IPS-NIHi11 (cell line): ENCODE data around the gene STPG4.
A peak's percentile ranks its signal among the peaks of the same experiment; 100 is the strongest.

Source experiments
- DNase-seq: peaks from one replicate; pipeline ENCODE4 v3.0.0; 2012; ENCODE audit warnings: mixed read lengths, low spot score

Gene STPG4

DNA sequence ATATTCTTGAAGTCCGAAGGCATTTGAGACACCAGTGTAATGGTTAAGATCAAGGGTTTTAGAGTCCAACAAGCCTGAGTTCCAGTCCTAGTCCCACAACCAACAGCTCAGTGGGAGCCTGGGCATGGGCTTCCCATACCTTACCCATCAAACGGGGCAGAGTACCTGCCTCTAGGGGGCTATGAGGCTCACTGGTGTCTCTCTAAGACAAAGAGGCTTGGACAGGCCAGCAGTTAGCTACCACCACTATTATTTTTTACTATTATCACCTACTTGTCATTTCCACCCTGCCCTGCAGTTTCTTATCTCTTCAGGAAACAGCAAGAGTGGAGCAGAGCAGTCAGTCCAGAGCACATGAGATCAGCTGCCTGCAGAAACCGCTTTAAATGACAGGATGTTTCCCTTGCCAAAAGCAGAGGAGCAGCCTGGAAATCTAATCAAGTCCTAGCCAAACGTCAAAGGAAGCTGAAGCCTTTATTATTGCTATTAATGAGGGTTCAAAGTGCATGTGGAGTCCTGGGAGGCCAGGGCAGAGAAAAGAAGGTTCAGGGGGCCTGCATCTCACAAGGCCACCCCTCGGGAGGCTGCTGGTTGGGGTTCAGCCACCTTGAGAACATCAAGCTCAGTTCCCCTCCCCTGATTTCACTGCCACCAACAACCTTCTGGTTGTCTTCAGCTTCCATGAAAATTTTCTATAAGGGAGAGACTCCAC is 66.6 kb downstream of the STPG4 start:
- peak; percentile 54 for DNase-seq

DNA sequence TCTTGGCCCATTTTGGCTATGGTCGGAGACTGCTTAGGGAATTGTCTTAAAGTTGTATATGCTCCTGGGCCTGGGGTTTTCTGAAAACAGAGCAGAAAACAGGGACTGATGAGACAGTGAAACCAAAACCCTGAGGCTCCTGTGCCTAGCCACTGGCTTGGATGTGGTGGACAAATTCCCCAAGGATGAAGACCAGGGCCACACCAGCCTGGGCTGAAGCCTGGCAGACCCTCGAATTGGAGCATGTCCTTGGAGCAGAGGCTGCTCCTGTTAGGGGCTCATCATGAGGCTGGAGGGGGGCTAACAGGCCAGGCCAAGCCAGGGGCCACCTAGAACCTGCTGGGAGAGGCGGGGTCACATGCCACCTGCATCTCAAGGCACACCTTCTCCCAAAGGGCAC is 68.1 kb downstream of the STPG4 start:
- DNase-seq, result no peak

DNA sequence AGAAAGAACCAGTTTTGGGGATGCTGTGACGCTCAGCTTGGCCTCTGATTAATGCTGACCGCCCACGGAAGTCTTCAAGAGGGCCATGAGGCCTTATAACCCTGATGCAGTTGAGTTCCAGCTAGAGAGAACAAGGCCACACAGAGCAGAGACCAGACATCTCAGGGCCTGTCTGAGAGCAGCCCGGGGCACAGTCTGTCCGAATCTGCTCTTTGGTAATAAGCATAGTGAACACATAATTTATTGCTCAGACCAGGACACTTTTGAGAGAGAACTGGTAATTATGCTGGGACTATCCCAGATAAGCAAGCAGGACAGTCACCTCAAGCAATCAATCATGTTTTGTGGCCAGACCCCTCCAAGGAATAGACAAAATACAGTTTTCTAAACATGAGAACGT is 68.5 kb downstream of the STPG4 start:
- DNase-seq, result no peak

DNA sequence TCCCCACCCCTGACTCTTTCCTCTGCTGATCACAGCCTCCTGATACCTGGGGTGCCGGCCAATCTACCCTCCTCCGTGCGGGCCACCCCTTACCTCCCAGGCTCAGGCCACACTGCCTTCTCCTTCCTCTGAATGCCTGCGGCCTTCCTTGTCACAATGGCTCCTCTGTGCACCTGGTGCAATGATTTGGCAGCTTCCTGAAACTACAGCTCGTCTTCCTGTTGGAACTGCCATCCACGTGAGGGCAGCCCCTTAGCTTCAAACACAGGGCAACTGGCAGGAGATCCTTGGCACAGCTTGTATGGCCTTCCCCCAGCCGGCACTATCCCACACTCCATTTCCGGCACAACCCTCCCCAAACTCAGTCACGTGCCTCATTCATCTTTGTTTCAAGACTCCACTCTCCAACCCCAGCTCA is 69.0 kb downstream of the STPG4 start:
- no peak for DNase-seq

DNA sequence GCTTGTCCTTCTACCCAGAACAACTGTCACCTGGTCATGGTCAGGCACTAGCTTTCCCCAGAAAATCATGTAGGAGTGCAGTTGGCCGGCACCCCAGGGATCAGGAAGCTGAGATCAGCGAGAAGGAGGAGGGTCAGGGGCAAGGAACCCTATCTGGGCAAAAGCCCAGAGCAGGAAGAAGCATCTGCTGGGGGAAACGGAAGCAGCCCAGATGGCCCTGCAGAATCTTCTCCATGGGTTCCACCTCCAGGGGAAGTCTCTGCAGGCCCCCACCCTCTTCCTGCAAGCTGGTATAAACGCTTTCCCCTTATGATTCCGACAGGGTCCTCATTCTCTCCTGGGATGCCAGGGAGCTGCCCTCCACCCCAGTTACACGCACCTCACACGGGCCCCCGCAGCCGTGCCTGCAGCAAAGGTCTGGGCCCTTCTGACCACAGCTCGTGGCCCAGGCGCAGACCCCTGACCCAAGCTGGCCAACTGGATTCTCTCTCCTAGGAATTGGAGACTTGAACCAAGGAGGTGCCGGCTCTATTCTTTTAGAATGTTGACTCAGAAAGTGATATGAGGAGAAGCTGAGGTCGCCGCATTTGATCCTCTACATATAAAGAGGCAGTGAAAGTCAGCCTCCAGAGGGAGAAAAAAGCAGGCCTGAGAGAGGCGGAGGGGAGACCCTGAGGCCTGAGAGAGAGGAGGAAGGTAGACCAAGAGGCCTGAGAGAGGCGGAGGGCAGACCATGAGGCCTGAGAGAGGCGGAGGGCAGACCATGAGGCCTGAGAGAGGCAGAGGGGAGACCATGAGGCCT is 71.0 kb downstream of the STPG4 start:
- DNase-seq, result no peak

DNA sequence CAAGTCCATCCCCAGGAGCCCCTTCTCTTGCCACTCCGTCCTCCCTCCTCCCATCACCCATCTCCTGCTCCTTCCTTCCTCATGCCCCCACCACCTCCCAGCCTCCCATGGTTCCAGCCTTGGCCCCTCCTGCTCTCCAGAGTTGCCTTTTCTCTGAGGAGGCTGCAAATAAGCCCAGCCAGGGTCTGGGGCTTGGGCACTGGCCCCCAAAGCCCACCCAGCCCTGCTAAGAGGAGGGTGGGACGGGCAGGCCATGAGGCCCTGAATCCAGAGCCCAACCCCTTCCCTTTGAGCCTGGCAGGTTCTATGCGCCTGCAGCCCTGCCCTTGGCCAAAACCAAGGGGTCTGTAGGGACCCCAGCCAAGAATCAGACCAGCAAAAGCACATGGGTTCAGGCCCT is 71.6 kb downstream of the STPG4 start:
- no peak for DNase-seq

DNA sequence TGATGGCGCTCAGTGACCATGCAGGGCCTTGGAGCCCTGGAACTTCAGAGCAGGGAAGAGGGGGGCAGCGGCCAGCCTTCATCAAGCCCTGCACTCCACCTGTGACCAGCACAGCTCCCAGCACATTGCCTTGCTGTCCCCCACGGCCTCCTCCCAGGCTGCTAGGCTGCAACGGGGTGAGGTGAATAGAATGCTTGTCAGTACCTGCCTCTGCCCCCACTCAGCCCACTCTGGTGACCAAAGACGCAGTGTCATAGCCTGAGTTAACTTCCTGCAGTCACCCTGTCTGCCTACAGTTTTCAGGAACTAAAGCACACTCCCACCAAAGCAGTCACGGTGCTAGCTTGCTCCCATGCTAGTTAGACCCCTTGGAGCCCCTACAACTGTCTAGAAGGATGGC is 72.1 kb downstream of the STPG4 start:
- DNase-seq, result no peak

DNA sequence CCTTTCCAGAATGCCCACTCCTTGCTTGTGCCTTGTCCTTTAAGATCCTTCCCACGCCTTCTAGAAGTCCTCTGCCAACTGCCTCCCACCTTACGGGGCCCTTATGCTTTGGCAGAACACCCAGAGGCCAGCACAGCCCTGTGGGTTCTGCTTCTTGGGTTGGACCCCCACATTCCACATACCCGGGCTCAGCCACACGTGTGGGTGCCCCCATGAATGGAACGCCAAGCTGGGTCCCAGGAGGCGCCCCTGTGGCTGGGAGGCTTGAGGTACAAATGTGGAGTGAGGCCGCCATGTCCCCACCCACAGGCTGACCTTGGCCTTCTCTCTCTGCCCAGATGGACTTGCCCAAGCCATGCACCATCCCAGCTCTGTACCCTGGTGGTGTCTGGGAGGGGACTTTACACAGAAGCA is 74.2 kb downstream of the STPG4 start:
- DNase-seq, result no peak

DNA sequence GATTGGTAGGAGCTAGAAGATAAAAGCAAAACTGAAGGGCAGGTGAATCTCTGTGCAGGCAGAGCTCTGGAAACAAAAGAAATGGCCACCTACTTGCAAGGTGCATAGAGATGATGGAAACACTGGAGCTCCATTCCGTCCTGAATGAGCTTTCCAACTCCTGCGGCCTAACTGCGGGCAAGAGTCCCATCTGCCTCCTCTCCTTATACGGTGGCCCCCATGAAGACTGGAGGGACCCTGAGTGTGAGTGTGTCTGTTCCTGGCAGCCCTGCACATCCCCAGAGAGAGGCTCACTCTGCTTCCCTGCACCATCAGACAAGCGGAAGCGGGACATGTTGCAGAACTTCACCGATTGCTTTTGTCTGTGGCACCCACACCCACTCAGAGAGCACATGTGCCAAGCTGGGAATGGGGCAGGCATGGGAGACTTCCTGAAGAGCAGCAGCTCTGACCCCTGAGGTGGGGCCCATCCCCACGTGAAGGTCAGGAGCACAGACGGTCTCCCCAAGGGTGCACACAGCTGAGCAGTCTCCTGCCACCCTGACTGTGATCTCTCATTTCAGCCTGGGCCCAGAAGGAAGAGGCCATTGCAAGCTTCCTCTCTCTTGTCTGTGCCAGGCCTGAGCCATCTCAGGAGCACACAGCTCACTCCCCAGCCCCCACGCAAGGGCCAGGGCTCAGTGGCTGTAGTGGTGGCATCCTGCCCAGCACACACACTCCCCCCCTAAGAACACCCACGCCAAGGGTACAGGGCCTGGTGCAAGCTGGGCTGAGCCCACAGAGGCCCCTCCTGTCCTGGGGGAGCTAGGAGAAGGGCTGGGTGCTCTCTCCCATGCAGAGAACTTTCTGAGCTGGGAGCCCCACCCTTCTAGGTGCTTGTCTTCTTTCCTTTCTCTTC is 75.3 kb downstream of the STPG4 start:
- DNase-seq, result no peak

DNA sequence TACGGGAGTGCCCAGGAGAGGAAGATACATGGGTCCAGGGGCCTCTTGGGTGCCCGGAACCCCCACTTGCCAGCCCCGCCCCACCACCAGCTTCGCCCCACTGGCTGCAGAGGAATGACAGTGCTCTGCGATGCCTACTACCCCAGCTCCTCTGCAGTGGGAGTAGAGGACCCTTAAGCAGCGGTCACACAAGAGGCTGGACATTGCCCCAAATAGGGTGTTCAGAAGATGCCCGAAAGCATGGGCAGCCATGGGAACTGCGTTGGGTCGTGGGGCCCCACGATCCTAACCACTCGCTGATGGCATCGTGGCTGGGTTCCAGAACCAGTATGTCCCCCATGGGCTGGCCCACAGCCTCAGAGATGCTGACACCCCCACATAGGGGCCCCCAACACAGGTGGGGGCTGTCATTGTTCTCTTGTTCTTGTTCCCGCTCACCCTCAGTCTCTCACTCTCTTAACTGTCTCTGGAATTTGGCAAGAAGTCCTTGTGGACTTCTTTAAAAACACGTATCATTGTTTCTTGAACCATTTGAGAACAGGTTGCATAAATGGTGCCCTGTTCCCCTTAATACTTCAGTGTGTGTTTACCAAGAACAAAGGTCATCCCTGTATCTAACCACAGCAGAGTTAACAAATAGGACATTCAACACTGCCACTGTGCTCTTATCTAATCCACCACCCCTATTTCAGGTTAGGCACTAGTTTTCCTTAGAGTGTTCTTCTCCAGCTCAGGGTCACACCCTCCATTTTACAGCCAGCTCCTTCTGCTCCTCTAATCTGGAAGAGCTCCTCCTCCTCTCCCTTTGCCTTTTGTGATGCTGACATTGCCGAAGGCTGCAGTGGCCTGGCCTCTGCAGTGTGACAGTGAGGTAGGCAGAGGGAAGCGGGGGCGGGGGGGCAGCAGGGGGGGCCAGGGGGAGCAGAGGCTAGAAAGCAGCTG is 76.3 kb downstream of the STPG4 start:
- peak; percentile 70 for DNase-seq

DNA sequence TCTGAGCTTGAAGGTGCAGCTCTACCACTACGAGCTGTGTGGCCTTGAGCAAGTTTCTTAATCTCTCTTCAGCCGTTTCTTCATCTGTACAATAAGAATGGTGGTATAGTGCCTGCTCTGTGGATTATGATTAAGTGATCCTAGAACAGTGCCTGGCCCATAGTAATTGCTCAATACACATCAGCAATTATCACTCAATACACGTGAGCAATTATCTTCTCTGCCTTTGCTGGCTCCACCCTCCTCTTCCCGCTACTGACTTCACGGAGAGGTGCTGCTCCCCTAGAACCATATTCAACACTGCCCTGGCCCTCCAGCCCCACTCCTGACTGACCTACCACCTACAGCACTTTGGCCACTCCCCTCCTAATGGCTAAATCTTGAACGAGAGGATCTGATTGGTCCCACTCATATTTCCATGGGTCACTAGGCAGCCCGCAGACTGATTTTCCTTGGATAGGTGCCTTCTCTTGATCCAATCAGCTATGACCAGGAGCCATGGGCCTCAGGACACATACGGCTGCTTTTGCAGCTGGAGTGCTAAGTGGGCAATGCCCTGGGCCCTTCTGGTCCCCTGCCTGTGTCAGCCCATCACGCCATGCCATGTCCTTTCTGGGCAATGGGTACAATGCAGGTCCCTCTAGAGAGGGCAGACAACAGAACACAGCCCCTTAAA is 77.5 kb downstream of the STPG4 start:
- no peak for DNase-seq

DNA sequence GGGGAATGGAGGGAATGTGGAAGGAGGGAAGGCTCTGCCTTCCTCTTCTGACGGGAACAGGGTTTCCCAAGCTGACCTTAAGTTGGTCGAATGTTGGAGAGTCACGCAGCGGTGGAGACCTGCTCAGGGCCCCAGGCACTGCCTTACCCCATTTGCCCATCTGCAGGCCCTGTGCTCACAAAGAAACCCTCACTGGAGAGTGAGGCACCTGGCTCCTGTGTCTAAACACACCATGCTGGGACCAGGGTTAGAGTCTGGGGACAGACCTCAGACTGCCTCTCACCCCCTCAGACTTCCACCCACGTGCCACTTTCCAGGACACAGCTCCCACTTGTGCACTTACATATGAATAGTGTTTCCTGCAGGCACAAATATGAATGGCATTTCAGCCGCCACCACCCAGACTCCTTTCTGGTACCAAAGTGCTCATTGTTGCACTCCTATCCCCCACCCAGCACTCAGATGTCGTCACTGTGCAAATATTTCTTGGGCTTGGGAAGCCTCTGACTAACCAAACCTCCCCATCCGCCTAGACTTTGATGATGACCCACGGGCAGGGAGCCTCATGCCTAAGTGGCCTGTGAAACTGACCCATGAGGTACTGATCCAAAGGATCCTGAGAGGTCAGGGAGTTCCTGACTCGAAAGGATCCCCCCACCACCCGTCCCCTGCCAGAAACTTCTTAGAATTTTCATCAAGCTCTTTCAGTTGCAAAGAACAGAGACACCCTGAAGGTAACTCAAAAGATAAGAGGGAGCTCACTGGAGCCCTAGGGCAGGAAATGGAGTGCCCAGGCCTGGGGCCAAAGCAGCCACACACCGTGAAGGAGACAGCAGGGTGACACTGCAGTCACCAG is 78.3 kb downstream of the STPG4 start:
- peak; percentile 74 for DNase-seq

DNA sequence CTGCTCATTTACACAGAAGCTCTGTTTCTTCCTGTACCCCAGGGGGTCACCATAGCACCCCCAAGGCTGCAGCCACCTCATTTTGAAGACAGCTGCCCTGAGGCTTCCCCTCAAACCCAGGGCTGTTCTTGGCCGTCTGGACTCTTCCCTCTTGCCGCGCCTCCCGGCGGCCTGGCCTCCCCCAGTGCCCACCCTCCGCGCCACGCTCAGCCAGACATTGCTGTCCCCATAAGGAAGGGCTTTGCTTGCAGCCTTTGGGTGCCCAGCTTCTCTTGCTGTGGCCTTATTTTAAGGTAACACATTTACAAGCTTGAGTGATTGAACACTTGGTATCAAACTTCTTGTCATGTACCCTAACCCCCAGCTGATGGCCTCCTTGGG is 79.0 kb downstream of the STPG4 start:
- DNase-seq, result no peak

DNA sequence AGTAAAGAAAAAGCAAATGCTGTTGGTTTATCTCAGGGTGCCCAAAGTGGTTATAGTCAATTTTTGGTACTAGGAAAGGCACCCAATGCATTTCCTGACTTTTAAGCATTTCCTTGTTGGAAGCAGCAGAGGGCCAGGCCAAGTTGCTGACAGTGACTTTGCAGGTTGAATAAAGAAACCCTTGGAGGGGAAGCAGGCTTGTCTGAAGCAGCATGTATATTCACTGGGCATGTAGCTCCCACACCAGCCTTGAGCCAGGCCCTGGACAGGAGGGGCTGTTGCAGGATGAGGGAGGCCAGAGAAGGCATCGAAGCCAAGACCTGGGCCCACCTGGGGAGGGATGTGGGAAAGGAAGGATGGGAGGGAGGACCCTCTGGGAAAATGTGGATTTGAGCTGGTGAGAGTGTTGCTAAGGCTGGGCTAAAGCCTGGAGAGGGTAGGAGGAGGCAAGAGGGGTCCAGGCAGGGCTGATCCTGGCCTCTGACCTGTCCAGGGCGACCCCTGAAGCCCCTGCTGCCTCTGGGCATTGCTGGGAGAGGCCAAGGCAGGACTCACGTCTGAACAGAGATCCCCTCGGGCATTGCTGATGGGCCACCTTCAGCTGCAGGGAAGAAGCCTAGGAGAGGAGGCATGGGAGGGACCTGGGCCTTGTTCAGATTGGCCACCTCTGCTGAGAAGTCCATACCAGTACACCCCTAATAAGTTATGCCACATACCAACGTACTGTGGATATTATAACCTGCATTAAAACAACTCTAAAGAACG is 79.6 kb downstream of the STPG4 start:
- DNase-seq, result no peak

DNA sequence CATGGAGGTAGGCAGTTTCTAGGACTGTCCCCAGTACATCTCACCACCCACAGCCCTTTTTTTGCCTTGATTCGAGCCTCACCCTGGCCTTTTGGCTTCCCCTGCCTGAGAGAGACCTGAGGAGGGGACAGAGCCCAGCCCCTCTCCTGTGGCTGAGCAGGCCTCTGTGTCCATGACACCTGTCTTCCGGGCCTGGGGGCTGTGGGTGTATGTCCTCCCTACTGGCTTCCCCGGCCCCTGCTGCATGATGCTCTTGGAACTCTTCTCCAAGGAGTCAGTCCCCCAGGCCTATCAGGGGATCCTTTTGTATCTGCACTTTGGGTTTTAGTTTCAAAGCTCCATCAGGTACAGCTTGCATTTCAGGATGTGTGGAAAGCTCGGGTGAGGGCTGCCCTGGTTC is 80.4 kb downstream of the STPG4 start:
- DNase-seq, result no peak

DNA sequence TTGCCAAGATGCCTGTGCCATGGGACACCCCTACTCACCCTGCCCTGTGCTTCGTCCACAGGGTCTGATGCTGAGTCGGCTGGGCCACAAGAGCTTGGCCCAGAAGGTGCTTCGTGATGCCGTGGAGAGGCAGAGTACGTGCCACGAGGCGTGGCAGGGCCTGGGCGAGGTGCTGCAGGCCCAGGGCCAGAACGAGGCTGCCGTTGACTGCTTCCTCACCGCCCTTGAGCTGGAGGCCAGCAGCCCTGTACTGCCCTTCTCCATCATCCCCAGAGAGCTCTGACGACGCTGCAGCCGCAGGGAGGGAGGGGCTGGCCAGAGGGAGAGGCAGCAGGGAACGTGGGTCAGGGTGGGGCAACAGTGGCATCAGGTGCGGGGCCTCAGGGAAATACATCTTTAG is 81.5 kb downstream of the STPG4 start:
- DNase-seq, result no peak

DNA sequence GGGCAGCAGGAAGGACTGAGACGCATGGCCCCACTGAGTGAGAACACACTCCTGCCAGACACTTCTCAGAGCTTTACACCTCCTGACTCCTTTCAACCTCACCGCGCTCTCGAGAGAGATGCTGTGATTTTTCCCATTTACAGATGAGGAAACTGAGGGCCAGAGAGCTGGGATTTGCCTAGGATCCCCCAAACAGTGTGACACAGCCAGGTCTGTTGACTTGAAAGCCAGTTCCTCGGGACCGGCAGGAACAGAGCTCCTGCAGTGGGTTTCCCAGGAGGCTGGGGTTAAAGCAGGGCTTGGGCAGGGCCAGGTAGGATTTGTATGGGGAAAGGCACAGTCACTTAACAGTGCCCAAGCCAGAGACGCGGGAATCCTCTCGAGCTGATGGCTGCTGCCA is 81.9 kb downstream of the STPG4 start:
- no peak for DNase-seq

DNA sequence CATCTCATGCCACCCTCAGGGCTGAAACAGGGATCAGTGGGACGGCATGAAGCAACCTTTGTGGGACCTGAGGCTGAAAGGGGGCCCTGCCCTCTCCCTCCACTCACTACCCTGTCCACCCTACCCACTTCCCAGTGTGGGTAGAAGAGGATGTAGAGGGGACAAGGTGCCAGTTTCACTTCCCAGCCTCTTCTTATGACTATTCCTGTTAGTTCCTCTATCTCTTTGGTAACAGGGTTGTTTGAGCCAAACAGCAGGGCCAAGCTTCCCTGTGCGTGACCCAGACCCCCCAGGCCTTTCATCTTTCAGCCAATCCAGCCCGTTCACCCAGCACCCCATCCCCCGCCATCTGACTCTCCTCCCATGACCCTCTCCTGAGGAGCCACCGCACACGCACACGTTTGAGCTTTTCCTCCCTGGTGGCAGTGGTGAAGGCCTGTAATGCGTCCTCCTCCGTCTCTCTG is 82.3 kb downstream of the STPG4 start:
- DNase-seq, result no peak

DNA sequence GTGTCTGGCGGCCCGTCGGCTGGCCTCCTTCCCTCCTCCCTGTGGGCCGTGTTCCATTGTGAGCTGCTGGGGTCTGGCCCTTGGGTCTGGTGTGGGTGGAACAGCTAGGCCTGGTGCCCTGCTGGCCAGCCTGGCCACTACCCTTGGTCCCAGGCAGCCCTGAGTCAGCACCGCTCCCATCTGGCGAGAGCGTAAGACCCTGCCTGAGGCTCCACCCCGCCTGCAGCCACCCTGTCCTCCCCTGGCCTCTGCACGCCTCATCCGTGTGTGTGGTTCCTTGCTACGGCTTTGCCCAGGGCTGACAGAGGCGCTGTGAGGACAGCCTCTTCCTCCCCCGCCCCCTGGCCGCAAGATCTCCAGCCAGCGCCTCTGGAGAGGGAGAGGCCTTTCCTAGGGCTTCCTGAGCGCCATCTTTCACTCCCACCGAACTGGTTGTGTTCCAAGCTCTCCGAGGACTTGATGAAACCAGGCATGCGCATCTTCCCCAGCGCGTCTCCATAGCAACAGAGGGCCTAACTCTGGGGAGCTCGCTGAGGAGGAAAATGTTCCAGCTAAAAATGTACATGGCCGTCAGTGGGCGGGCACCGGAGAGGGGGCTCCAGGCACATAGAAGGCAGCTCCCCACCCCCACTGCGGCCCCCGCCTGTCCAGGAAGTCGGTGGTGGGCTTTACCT is 83.0 kb downstream of the STPG4 start:
- no peak for DNase-seq
